ENCODE measurements around the gene S100A16.
"Not testable (repeated sequence)": the region's sequence is repeated elsewhere in the genome, so short reads cannot be mapped to it uniquely, and the experiment has no call there.

S100A16 gene

GRCh38 chr1:153614189-153614900, 1.4 kb upstream of the S100A16 start:
- no peak for DNase-seq

DNA sequence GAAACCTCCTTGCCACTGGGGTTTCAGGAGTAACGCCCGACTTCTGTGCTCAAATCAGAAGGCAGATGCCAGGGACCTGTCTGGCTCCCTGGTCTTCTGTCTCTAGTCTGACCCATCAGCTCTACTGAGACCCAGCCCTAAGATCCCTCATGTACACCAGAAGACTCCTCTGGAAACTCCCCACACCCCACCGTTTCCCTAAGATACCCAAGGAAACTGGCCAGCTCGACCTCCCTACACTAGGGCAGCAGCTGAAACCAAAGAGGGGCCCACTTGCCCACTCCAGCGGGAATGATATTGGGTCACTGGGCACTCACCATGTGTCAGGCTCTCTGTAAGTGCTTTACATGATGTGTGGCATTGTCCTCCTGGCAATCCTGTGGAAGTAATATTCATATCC, 469 bp upstream of the S100A16 start:
- DNase-seq: no peak

DNA sequence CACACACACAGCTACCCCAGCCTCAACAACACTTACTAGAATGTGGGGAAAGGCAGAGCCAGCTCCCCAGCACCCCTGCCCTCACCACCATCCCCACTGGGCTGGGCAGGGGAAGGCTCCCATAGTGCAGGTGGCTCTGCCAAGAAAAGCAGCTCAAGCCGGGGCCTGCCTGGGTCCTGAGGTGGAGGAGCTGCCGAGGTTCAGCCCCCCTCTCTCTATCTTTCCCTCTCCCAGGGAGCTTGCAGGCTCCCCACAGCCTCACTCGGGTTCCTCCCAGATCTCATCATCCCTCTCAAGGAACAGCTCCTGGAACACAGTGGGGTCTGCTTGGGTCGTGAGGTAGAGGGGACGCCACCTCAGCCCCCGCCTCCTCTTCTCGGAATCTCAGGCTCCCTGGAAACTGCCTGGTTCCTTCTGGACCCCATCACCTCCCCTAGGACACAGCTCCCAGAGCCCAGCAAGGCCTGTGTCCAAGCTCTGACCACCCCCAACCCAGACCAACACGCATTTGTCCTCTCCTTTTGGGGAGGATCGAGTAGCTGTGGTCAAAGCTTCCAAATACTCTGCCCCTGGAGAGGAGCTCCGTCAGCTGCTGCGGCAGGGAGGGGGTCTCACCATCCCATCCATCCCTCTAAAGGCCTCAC, 704 bp downstream of the S100A16 start:
- no peak for DNase-seq

DNA sequence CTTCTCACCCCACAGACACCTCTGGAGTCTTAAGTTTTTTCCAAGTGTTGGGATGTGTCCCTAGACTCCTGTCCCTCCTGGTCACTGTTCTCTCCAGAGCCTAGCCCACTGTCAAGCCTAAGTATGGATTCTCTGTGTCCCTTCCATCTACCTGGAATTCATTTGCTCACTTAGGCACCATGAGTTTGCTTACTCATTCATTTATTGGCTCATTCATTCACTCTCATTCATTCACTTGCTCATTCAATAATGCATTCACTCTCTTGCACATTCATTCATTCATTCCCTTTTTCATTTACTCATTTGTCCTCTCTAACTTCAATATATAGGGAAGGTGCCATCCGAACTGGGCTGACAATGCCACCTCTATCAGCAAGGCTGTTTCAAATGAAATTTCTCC, 1.6 kb downstream of the S100A16 start:
- DNase-seq: no peak

- DNase-seq: no peak
Measured at GRCh38 chr1:153610811-153611301, 2.1 kb downstream of the S100A16 start.

DNA sequence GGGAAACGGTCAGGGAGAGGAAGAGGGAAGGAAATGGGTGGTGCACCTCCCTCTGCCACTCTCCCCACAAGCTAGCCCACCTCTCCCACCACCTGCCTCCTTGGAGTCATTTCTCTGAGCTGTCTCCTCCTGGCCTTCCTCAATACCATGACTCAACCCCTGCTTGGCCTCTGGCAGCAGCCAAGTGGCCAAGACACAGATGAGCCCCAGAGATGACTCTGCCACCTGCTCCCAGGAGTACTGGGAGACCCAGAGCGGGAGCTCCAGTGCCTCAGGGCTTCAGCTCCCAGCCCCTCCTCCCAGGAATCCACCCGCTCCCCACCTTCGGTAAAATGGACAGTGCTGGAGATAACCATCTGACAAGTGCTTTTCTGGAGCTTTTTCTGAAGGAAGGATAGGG, 2.6 kb downstream of the S100A16 start:
- no peak for DNase-seq

- no peak for DNase-seq
Measured at GRCh38 chr1:153609585-153609907, 3.4 kb downstream of the S100A16 start.

DNA sequence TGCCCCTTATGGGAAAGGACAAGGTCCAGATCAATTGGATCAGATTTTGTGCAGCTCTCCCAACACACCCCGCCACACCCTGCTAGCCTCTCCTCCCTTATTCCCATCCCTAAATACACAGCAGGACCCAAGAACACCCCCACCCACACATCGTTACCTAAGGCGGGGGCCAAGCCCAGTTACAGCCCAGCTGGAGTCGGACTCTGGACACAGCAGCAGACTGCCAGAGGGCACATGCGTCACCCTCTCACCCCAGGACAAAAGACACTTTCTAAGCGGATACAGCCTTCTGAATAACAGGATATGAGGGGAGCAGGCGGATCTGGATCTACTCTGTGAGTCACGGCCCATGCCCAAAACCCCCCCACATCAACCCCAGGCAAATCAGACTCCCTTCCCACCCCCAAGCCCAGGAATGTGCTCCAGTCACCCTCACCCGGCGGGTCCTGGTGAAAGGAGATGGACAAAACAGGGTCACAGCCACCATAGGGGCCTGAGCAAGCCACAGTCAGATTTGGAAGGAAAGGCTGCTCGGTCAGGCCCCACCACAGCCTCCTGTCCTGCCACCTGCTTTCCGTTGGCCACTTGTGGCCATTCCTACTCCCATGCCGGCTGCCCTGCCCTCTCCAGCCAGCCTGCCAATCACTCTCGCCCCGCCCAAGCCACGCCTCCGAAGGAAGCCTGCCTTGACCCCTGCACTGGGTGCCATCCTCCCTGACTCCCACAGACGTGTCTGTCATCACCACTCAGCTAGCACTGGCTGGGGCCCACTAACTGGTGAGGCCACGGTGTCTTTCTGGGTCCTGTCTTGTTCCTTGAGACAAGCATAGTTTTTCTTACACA, 4.0 kb downstream of the S100A16 start:
- DNase-seq: no peak

DNA sequence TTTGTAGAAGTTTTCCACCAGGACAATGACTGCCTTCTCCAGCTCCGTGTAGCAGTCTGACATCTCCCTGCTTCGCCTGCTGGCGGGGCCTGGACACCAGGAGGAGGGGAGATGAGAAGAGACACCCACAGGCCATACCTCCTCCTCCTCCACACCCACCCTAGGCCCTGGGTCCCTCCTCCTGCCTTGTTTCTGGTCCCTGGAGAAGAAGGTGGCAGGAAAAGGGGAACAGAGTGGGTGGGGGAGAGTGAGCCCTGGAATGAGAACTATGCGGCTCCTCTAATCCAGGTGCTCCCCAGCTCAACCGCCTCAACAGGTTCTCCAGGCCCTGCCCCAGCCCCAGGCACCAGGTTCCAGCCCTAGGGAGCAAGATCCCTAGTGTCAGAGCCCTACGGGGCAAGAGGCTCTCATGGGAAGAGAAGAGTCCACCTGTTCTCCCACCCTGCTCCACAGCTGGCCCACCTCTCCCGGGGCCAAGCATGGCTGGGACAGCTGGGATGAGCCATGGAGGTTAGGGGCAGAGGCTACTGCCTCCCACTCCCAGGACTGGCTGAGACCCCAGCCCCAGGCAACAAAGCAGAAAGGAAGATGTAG, 4.8 kb downstream of the S100A16 start:
- no peak for DNase-seq

DNA sequence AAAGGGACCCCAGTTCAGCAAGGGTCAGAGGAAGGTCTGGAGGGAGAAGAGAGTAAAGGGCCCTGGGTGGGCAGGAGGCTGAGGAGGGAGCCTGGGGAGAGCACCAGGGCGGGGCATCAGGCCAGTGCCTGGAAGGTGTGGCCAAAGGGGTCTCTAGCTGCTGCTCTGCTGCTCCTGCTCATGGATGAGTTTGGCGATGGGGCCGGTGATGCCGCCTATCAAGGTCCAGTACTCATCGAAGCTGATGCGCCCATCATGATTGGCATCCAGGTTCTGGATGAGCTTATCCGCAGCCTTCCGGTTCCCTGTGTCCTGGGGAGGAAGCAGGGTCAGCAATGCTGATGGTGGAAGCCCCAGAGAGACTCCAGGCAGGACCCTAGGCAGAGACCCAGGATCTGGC, 5.6 kb downstream of the S100A16 start:
- DNase-seq: no peak

DNA sequence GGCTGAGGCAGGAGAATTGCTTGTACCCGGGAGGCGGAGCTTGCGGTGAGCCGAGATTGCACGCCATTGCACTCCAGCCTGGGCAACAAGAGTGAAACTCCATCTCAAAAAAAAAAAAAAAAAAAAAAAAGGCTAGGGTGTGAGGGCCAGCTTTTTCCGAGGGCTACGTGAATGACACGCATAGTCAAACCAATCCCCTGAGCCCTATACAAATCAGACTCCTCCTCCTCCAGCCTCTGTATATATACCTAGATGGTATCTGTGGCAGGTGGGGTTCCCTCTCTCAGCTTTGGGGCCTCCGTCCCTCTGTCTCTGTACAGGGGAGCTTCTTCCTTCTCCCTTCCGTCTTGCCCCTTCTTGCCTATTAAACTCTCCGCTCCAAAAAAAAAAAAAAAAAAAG, 6.7 kb downstream of the S100A16 start:
- DNase-seq: no peak

GRCh38 chr1:153602749-153603148, 10.2 kb downstream of the S100A16 start:
- DNase-seq: no peak

GRCh38 chr1:153599847-153600246, 13.1 kb downstream of the S100A16 start:
- DNase-seq: no peak

GRCh38 chr1:153598309-153599172, 14.4 kb downstream of the S100A16 start:
- DNase-seq: no peak

GRCh38 chr1:153597206-153597605, 15.7 kb downstream of the S100A16 start:
- no peak for DNase-seq

DNA sequence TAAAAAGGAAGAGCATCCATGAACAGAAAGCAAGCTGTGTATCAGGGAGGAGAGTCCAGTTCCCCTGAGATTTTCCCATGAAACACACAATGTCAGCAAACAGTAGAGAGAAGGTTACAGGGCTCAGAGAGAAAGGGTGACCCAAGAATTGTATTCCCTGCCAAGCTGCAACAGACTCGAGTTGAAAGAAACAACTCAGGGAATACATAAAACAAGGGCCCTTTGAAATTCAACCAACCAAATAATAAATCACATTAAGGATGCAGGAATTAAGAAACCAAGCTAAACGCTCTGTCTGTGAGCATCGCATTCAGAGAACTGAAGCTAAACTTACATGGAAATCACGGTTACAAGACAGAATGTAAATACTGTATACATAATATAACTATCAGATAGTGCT, 20.2 kb downstream of the S100A16 start:
- DNase-seq: no peak

DNA sequence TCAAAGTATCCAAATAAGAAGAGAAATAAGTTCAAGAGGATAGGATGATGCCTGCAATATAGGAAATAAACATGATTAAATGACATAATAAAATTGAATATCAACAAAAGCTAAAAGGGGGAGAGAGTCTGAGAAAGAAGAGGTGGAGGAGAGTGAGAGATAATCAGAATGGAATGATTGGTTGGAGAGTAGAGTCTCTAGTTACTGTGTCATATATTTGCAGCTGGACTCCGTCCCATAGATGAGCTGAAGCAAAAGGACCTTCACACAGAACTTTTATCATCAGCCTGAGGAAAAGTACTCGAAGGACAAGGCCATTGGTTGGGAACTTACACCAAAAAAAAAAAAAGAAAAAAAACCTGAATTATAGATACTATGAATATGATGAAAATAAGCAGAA, 24.5 kb downstream of the S100A16 start:
- no peak for DNase-seq

- not testable (repeated sequence) for DNase-seq
Measured at GRCh38 chr1:153588033-153588432, 24.9 kb downstream of the S100A16 start.

DNA sequence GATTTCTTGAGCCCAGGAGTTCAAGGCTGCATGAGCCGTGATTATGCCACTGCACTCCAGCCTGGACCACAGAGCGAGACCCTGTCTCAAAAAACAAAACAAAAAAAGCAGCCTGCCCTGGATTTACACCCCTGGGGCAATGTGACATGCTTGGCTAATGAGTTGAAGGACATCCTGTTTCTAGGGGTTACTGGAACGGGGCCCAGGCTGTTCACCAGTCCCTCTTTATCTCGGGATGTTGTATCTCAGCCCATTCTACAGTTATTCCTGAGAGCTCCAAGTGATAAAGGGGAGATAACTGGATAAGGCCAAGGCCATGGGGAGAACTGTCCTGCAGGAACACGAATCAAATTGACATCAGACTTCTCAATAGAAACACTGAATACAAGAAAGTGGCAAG, 25.6 kb downstream of the S100A16 start:
- DNase-seq: no peak

- no peak for DNase-seq
Measured at GRCh38 chr1:153586347-153586746, 26.6 kb downstream of the S100A16 start.

- DNase-seq: no peak
Measured at GRCh38 chr1:153585006-153585405, 27.9 kb downstream of the S100A16 start.

DNA sequence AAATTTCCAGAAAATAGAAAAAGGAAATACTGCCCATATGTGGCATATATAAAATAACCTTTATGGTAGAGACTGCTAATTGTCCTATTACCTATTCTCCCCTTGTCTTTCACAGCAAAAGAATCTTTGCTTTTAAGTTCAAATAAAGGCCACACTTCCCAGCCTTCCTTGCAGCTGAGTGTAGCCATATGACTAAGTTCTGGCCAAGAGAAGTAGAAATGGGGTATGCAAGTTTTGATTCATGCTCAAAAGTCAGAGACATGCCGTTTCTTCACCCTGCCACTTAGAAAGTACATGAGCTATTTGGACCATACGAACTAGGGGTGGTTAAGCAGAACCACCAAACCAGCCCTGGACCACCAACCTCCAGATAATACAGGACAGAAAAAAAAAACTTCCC, 29.0 kb downstream of the S100A16 start:
- no peak for DNase-seq
